NCI-H69 (cell line): ENCODE measurements around the gene EIF4E2.

Experiments
- DNase-seq: peaks from one replicate; lab custom pipeline; 2025; lab: John Stamatoyannopoulos, UW

EIF4E2 gene

DNA sequence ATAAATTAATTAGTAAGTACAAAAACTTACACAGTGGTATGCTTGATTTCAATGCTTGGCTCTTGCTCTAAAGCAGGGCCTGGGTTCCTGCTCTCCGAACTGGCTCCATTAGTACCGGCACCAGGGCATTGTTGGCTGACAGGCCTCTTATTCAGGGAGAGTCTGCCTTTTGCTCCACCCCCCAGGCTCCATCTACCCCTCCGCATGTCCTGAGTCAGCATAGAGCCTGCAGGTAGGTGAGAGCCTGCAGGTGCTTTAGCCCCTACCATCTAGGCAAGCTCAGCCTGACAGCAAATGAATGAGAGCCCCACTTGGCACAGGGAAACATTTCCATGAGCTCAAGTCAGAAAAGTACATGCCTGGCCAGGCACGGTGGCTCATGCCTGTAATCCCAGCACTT lies 47.8 kb downstream of the EIF4E2 start:
- DNase-seq = no peak

DNA sequence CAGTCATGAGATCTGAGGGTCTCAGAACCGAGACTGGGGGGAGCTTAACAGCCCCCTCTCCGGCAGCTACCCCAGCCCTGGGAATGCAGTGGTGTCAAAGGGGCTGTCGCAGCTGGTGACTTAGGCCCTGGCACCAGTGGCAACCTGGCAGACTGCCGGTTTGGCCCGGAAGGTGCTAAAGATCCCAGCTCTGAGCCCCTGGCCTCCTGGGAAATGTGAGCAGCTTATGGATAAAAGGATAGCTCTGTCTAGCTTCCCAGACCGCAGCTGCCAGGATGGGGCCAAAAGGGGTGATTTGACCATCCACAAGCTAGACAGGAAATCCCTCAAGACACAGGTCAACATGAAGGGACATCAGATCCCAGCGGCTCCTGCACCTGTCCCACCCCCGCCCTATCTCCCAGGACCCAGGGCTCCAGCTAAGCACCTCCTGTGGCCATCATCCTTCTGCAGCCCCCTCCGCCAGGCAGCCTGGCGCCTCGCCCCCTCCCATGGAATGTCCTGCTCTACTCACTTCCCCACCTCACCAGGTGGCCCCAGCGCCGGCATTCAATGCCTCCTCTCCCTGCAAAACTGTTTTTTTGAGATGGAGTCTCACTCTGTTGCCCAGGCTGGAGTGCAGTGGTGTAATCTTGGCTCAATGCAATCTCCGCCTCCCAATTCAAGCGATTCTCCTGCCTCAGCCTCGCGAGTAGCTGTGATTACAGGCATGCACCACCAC lies 49.7 kb downstream of the EIF4E2 start:
- DNase-seq = no peak

DNA sequence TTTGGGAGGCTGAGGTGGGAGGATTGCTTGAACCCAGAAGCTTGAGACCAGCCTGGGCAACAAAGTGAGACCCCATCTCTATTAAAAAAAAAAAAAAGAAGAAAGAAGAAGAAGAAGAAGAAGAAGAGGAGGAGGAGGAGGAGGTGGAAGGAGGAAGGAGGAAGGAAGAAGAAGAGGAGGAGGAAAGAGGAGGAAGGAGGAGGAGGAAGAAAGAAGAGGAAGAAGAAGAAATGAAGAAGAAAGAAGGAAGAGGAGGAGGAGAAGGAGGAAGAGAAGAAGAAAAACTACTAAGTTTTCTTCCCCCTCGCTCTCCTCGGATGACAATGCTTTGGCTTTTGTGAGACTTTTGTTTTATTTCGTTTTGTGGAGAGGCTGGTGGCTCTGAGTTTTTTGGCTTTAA lies 52.8 kb downstream of the EIF4E2 start:
- DNase-seq = no peak

DNA sequence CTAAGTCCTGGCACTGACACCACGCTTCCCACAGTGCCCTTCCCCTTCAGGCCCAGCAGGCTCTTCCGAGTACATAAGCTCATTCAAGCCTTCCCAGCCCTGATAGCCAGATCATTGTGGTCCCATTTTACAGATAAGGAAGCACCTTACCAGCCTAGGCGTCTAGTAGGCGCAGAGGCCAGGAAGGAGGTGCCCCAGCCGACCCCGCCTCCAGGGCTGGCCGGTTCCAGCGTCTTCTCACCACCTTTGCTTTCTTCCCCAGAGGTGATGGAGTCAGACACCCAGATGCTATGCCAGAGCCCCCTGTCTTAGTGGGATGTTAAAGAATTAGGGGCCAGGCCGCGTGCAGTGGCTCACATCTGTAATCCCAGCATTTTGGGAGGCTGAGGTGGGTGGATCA lies 54.0 kb downstream of the EIF4E2 start:
- DNase-seq = no peak

DNA sequence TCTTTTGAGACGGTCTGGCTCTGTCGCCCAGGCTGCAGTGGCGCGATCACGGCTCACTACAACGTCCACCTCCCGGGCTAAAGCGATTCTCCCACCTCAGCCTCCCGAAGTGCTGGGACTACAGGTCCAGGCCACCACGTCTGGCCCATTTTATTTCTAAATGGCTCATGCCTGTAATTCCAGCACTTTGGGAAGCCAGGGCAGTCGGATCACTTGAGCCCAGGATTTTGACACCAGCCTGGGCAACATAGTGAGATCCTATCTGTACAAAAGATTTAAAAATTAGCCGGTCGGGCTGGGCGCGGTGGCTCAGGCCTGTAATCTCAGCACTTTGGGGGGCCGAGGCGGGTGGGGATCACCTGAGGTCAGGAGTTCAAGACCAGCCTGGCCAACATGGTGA lies 56.5 kb downstream of the EIF4E2 start:
- no peak for DNase-seq

DNA sequence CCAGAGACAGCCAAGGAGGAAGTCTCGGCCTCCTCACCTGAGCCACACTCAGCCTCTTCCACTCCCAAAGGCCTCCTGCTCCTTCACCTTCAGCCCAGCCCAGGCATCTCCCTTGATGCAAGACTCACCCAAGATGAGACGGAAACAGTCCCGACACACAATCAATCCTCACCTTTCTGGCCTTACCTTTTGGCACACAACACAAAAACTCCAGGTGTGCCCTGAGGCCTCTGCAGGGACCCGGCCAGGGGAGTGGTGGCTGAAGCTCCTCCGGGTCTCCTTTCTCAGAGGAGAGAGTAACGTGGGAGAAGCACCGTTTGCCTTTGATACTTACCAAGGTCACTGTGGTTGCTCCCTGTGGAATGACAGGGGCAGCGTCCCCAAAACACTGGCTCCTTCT lies 59.1 kb downstream of the EIF4E2 start:
- DNase-seq = no peak

DNA sequence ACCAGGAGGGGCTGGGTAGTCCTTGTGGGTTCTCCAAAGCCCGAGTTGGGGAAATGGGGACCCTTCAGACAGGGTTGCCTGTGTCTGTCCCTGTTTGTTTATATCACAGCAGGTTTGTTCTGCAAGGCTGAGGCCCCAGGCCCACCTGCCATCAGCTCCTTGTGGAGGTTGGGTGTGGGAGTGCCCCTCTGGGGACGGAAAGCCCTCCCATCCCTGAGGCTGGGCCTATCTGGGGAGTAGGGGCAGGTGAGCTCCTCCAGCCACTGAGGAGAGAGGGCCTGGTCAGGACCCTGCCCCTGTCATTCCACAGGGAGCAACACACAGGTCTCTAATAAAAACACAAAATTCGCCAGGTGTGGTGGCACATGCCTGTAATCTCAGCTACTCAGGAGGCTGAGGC lies 59.6 kb downstream of the EIF4E2 start:
- no peak for DNase-seq

DNA sequence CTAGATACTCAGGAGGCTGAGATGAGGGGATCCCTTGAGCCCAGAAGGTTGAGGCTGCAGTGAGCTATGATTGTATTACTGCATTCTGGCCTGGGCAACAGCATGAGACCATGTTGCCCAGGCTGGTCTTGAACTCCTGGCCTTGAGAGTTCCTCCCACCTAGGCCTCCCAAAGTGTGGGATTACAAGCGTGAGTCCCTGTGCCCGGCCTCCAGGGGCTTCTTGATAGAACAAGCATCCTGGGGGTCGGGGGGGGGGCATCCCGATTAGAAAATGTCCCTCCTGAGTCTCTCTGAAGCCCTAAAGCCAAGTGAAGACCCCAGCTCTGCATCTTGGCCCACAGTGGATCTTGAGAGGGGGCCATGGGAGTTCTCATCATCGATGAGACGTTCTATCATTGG lies 60.6 kb downstream of the EIF4E2 start:
- no peak for DNase-seq

DNA sequence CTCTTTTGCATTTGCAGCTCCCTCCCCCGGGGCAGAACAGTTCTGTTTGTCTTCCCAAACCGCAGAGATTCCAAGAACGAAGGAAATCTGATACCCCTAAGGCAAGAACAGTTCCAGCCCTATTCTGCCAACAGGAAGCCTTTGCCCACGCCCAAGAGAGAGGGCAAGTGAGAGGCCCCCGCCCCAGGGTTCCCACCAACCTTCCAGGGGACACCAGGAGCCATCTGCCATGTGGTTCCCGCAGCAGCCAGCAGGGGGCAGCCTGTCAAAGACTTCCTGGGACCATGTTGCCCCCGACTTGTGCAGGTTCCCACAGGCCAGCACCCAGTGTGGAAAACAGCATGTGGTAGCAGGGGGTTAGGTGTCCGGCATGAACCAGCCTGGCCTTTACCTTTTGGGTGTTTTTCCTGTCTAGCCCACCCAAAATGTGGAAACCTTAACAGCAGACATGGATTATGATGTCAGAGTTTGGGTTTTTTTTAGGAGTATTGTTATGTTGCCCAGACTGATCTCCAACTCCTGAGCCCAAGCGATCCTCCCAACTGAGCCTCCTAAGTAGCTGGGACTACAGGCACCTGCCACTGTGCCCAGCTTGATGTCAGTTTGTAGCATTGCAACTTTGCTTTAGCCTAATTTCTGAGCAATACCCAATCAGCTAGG lies 61.2 kb downstream of the EIF4E2 start:
- DNase-seq = peak; percentile 74

DNA sequence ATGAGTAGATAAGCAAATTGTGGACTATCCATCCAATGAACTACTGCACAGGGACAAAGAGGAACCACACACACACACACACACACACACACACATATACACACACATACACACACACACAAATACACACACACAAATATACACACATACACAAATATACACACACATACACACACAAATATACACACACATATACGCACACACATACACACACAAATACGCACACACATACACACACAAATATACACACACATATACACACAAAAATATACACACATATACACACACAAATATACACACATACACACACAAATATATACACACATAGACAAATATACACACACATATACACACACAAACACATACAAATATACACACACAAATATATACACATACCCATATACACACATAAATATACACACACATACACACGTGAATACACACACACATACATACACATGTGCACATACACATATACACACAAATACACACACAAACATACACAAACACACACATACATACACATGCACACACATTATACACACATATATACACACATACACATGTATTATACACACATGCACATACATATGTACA lies 63.1 kb downstream of the EIF4E2 start:
- DNase-seq = no peak

DNA sequence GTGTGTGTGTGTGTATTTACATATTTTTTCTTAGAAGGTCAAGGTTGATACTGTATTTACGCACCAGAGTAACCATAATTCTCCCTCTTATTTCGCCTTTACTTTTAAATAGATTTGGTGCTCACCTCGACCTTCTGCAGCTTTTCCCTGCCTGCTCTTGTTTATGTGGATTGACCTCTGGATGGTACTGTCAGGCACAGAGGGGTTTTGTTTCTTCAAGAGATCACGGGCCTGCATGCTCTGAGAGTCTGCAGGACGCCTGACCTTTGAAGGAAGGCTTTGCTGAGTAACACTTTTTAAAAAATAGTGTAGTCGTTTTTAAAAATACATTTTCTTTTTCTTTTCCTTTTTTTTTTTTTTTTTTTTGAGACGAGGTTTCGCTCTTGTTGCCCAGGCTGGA lies 64.8 kb downstream of the EIF4E2 start:
- no peak for DNase-seq
